H9 (cell line): Measurements from ENCODE around the gene ARHGEF7. TPM values are rescaled to one million over a fixed set of nuclear protein-coding genes. Genes with fewer than 3 reads are reported as not detected.
A peak's percentile ranks its signal among the peaks of the same experiment; 100 is the strongest.

ENCODE experiments used
- DNase-seq: peaks from one replicate; pipeline ENCODE4 v3.0.0-alpha.2; 2017
- H2AFZ ChIP-seq: one replicate; pipeline ENCODE4 v1.6.1; 2013; ENCODE audit warnings: mild to moderate bottlenecking, low read length, control low read depth, moderate library complexity
- H2AK5ac ChIP-seq: 2 replicates; pipeline ENCODE4 v1.6.1; 2013; ENCODE audit warnings: low read length, control low read depth, mixed read lengths; ENCODE audit not compliant: insufficient read length
- H2BK120ac ChIP-seq: one replicate; pipeline ENCODE4 v1.6.1; 2013; ENCODE audit warnings: low read depth, mild to moderate bottlenecking, low read length, control low read depth, inconsistent platforms; ENCODE audit not compliant: poor library complexity, severe bottlenecking
- H2BK12ac ChIP-seq: 2 replicates; pipeline ENCODE4 v1.6.1; 2013; ENCODE audit warnings: low read length, control low read depth, mixed read lengths, low read depth; ENCODE audit not compliant: insufficient read length
- H2BK15ac ChIP-seq: 2 replicates; pipeline ENCODE4 v1.6.1; 2013; ENCODE audit warnings: low read depth, low read length, control low read depth
- H2BK20ac ChIP-seq: one replicate; pipeline ENCODE4 v1.6.1; 2013; ENCODE audit warnings: low read depth, mild to moderate bottlenecking, low read length, control low read depth, inconsistent platforms; ENCODE audit not compliant: poor library complexity, severe bottlenecking
- H2BK5ac ChIP-seq: 2 replicates; pipeline ENCODE4 v1.6.1; 2013; ENCODE audit warnings: low read length, control low read depth, mixed read lengths; ENCODE audit not compliant: insufficient read length
- H3K14ac ChIP-seq: 2 replicates; pipeline ENCODE4 v1.6.1; 2013; ENCODE audit warnings: low read length, control low read depth; ENCODE audit not compliant: insufficient read depth
- H3K18ac ChIP-seq: 2 replicates; pipeline ENCODE4 v1.6.1; 2013; ENCODE audit warnings: low read depth, mild to moderate bottlenecking, mixed read lengths, low read length, control low read depth; ENCODE audit not compliant: insufficient read length
- H3K23ac ChIP-seq: 2 replicates; pipeline ENCODE4 v1.6.1; 2013; ENCODE audit warnings: low read length, control low read depth, mixed read lengths, low read depth; ENCODE audit not compliant: insufficient read length
- H3K23me2 ChIP-seq: 2 replicates; pipeline ENCODE4 v1.6.1; 2013; ENCODE audit warnings: low read depth, mild to moderate bottlenecking, mixed read lengths, low read length, control low read depth; ENCODE audit not compliant: insufficient read length, poor library complexity, severe bottlenecking
- H3K27ac ChIP-seq: 2 replicates; pipeline ENCODE4 v1.5.1; 2013; ENCODE audit warnings: low read length, control low read depth, mixed read lengths, low read depth; ENCODE audit not compliant: insufficient read length
- H3K27me3 ChIP-seq: 2 replicates; pipeline ENCODE4 v1.6.1; 2013; ENCODE audit warnings: low read length, control low read depth, inconsistent platforms; ENCODE audit not compliant: insufficient read depth
- H3K4ac ChIP-seq: 2 replicates; pipeline ENCODE4 v1.6.1; 2013; ENCODE audit warnings: low read depth, mild to moderate bottlenecking, control low read depth, inconsistent platforms, low read length, moderate library complexity
- H3K4me1 ChIP-seq: 2 replicates; pipeline ENCODE4 v1.6.1; 2013; ENCODE audit warnings: low read length, control low read depth, inconsistent platforms; ENCODE audit not compliant: insufficient read depth
- H3K4me2 ChIP-seq: 2 replicates; pipeline ENCODE4 v1.6.1; 2013; ENCODE audit warnings: low read length, control low read depth, mixed read lengths; ENCODE audit not compliant: insufficient read length, insufficient read depth
- H3K56ac ChIP-seq: 2 replicates; pipeline ENCODE4 v1.6.1; 2013; ENCODE audit warnings: low read depth, mild to moderate bottlenecking, mixed read lengths, low read length, control low read depth; ENCODE audit not compliant: insufficient read length
- H3K79me1 ChIP-seq: 2 replicates; pipeline ENCODE4 v1.6.1; 2013; ENCODE audit warnings: low read depth, mild to moderate bottlenecking, moderate library complexity, low read length, control low read depth, inconsistent platforms; ENCODE audit not compliant: insufficient read depth, poor library complexity, severe bottlenecking
- H3K79me2 ChIP-seq: 2 replicates; pipeline ENCODE4 v1.6.1; 2013; ENCODE audit warnings: low read length, control low read depth, inconsistent platforms; ENCODE audit not compliant: insufficient read depth
- H3K9ac ChIP-seq: 2 replicates; pipeline ENCODE4 v1.6.1; 2013; ENCODE audit warnings: low read length, control low read depth, mixed read lengths; ENCODE audit not compliant: insufficient read length; ENCODE audit errors: extremely low read depth
- H3K9me3 ChIP-seq: one replicate; pipeline ENCODE4 v1.6.1; 2013; ENCODE audit warnings: low read depth, low read length, inconsistent platforms; ENCODE audit not compliant: control insufficient read depth
- H3T11ph ChIP-seq: one replicate; pipeline ENCODE4 v1.6.1; 2013; ENCODE audit warnings: mild to moderate bottlenecking, low read length, control low read depth, inconsistent platforms
- H4K20me1 ChIP-seq: one replicate; pipeline ENCODE4 v1.6.1; 2013; ENCODE audit not compliant: control insufficient read depth, insufficient read length, insufficient read depth
- H4K5ac ChIP-seq: 2 replicates; pipeline ENCODE4 v1.6.1; 2013; ENCODE audit warnings: low read depth, mild to moderate bottlenecking, mixed read lengths, low read length, control low read depth; ENCODE audit not compliant: insufficient read length
- H4K8ac ChIP-seq: replicated peaks from 2 replicates; pipeline ENCODE4 v1.6.1; 2013; ENCODE audit warnings: low read length, control low read depth, mixed read lengths, low read depth; ENCODE audit not compliant: insufficient read length
- H4K91ac ChIP-seq: 2 replicates; pipeline ENCODE4 v1.6.1; 2013; ENCODE audit warnings: low read depth, mild to moderate bottlenecking, moderate library complexity, mixed read lengths, low read length, control low read depth; ENCODE audit not compliant: insufficient read length
- H3K27ac Mint-ChIP-seq, 3 experiments: 2 replicates in 2 of 3; 3 replicates in 1 of 3; pipeline ENCODE4 v1.8.0; 2020 to 2021; ENCODE audit warnings: mixed read lengths in 3 of 3, mild to moderate bottlenecking in 1 of 3, moderate library complexity in 1 of 3
- H3K27me3 Mint-ChIP-seq: 2 replicates; pipeline ENCODE4 v1.8.0; 2021; ENCODE audit warnings: low read depth, mild to moderate bottlenecking, moderate library complexity, mixed read lengths
- H3K36me3 Mint-ChIP-seq, 3 experiments: 2 replicates in 2 of 3; 3 replicates in 1 of 3; pipeline ENCODE4 v1.8.0; 2020 to 2021; ENCODE audit warnings: low read depth in 3 of 3, mixed read lengths in 3 of 3; ENCODE audit not compliant: insufficient read depth in 1 of 3
- H3K4me1 Mint-ChIP-seq, 2 experiments: 2 replicates each; pipeline ENCODE4 v1.8.0; 2020; ENCODE audit warnings: mixed read lengths in 2 of 2
- H3K4me3 Mint-ChIP-seq, 2 experiments: 2 replicates in 1 of 2; 3 replicates in 1 of 2; pipeline ENCODE4 v1.8.0; 2020 to 2021; ENCODE audit warnings: mild to moderate bottlenecking in 2 of 2, mixed read lengths in 2 of 2, moderate library complexity in 1 of 2
- H3K9me3 Mint-ChIP-seq, 2 experiments: 2 replicates in 1 of 2; 3 replicates in 1 of 2; pipeline ENCODE4 v1.8.0; 2020; ENCODE audit warnings: mild to moderate bottlenecking in 2 of 2, mixed read lengths in 2 of 2, moderate library complexity in 1 of 2
- CTCF ChIP-seq: fragments of 200-600 bp; sonication (generic); conservative IDR thresholded peaks from 3 replicates; pipeline ENCODE4 v1.8.0; 2021; ENCODE audit warnings: antibody characterized with exemption, mild to moderate bottlenecking
- WGBS: extraction: QIAGEN DNeasy Blood & Tissue Kit; methylation state at CpG from one replicate; pipeline ENCODE4 v1.1.7; 2013; ENCODE audit warnings: missing lambda C conversion rate, low lambda C conversion rate, mixed read lengths; ENCODE audit not compliant: insufficient read length; ENCODE audit errors: extremely low coverage; 5-methylcytosine and 5-hydroxymethylcytosine counted together
- total RNA-seq: library from RNA; stranded (reverse); gene quantifications from 2 replicates; pipeline ENCODE4 v1.2.1, GENCODE V29; 2021

The ARHGEF7 gene
- total RNA-seq, 1 experiment from 2014 or later = 51.9 TPM

- H3K4me1 Mint-ChIP-seq = peaks cover 12 to 13% of the 10 kb centered on the region in 2 experiments
- H3K4me3 Mint-ChIP-seq = peak overlapping the region in 1 of 2 experiments; percentile 55; a peak in 1 of 5 replicates
- no peak overlapping the region for H2BK15ac ChIP-seq
Measured at GRCh38 chr13:111116856-111117255, 1.7 kb downstream of the ARHGEF7 start.

More at GRCh38 chr13:111116856-111117255, 1.7 kb downstream of the ARHGEF7 start:
- no peak overlapping the region for H3T11ph ChIP-seq
- no peak overlapping the region for H3K9ac ChIP-seq
- H4K91ac ChIP-seq = no peak overlapping the region
- H3K4me2 ChIP-seq = no peak overlapping the region
- H3K23me2 ChIP-seq = peaks cover 9% of the 10 kb centered on the region
- no peaks in the 10 kb centered on the region for H3K79me1 ChIP-seq
- no peaks in the 10 kb centered on the region for H3K79me2 ChIP-seq
- no peak overlapping the region for H2BK20ac ChIP-seq
- no peak overlapping the region for H3K23ac ChIP-seq
- no peak overlapping the region for H3K27ac Mint-ChIP-seq
- peaks cover 0 to 4% (median 0%) of the 10 kb centered on the region in 3 experiments; a peak in 2 of 7 replicates for H3K36me3 Mint-ChIP-seq
- TF ChIP-seq CTCF = no peak
- no peak overlapping the region for H2AK5ac ChIP-seq
- no peak overlapping the region for H3K27ac ChIP-seq
- H3K4me1 ChIP-seq = no peaks in the 10 kb centered on the region
- no peak overlapping the region for H3K4ac ChIP-seq
- WGBS = no CpG with 5 or more reads among the region's 1 CpG
- H2BK5ac ChIP-seq = no peak overlapping the region
- no peak for DNase-seq
- no peak overlapping the region for H4K5ac ChIP-seq
- H3K56ac ChIP-seq = no peak overlapping the region
- H2AFZ ChIP-seq = no peak overlapping the region
- no peaks in the 10 kb centered on the region for H3K9me3 ChIP-seq
- peaks cover 72% of the 10 kb centered on the region for H3K27me3 Mint-ChIP-seq
- no peak overlapping the region for H3K14ac ChIP-seq
- H4K8ac ChIP-seq = no peak overlapping the region
- peaks cover 29% of the 10 kb centered on the region; the same call in 1 of the 2 replicates for H3K27me3 ChIP-seq
- H2BK120ac ChIP-seq = no peak overlapping the region
- no peak overlapping the region for H3K18ac ChIP-seq
- peaks cover 4 to 6% of the 10 kb centered on the region in 2 experiments; a peak in 3 of 5 replicates for H3K9me3 Mint-ChIP-seq
- no peaks in the 10 kb centered on the region for H4K20me1 ChIP-seq
- no peak overlapping the region for H2BK12ac ChIP-seq
